ENCODE results near the gene NCOA7. TPM values are rescaled to one million over a fixed set of nuclear protein-coding genes. Genes with fewer than 3 reads are reported as not detected.

NCOA7 gene
- total RNA-seq, 1 experiment from 2014 or later = 9.4 TPM

- WGBS (ENCODE audit: extremely low coverage, insufficient read length, low lambda C conversion rate) = no CpG with 5 or more reads among the region's 4 CpGs
- H4K5ac ChIP-seq (ENCODE audit: insufficient read length, low read depth, low read length) = no peak overlapping the region
- H2BK15ac ChIP-seq (ENCODE audit: low read depth, low read length) = no peak overlapping the region
- no peak overlapping the region for H4K8ac ChIP-seq (replicated peaks; ENCODE audit: insufficient read length, low read depth, low read length)
- H3K23ac ChIP-seq (ENCODE audit: insufficient read length, low read depth, low read length) = no peak overlapping the region
- no peak overlapping the region for H2BK5ac ChIP-seq (ENCODE audit: insufficient read length, low read length)
- H3K79me1 ChIP-seq (ENCODE audit: insufficient read depth, low read depth, low read length, poor library complexity, severe bottlenecking) = no peaks in the 10 kb centered on the region
- no peaks in the 10 kb centered on the region for H3K23me2 ChIP-seq (ENCODE audit: insufficient read length, low read depth, low read length, poor library complexity, severe bottlenecking)
- no peaks in the 10 kb centered on the region for H3K9me3 ChIP-seq (ENCODE audit: control insufficient read depth, low read depth, low read length)
- H3T11ph ChIP-seq (ENCODE audit: low read length) = no peak overlapping the region
- no peaks in the 10 kb centered on the region for H3K4me1 ChIP-seq (ENCODE audit: insufficient read depth, low read length)
- no peak overlapping the region for H4K91ac ChIP-seq (ENCODE audit: insufficient read length, low read depth, low read length)
- H3K4me2 ChIP-seq (ENCODE audit: insufficient read depth, insufficient read length, low read length) = no peak overlapping the region
- H3K18ac ChIP-seq (ENCODE audit: insufficient read length, low read depth, low read length) = no peak overlapping the region
- Mint-ChIP-seq H3K27me3 (ENCODE audit: low read depth) (no peaks in the 10 kb centered on the region), H3K27ac (no peak overlapping the region), H3K4me3 (no peak overlapping the region), H3K4me1 (no peaks in the 10 kb centered on the region), H3K9me3 (no peaks in the 10 kb centered on the region), H3K36me3 (ENCODE audit: insufficient read depth in 1 of 3, low read depth in 3 of 3) (no peaks in the 10 kb centered on the region; a peak in 1 of 7 replicates)
- H2BK120ac ChIP-seq (ENCODE audit: low read depth, low read length, poor library complexity, severe bottlenecking) = no peak overlapping the region
- H2BK20ac ChIP-seq (ENCODE audit: low read depth, low read length, poor library complexity, severe bottlenecking) = no peak overlapping the region
- H2AK5ac ChIP-seq (ENCODE audit: insufficient read length, low read length) = no peak overlapping the region
- no peak overlapping the region for H2BK12ac ChIP-seq (ENCODE audit: insufficient read length, low read depth, low read length)
- H3K27ac ChIP-seq (ENCODE audit: insufficient read length, low read depth, low read length) = no peak overlapping the region
- H3K56ac ChIP-seq (ENCODE audit: insufficient read length, low read depth, low read length) = no peak overlapping the region
- H3K14ac ChIP-seq (ENCODE audit: insufficient read depth, low read length) = no peak overlapping the region
- H3K9ac ChIP-seq (ENCODE audit: extremely low read depth, insufficient read length, low read length) = no peak overlapping the region
- H2AFZ ChIP-seq (ENCODE audit: low read length) = no peak overlapping the region
- no peak overlapping the region for H3K4ac ChIP-seq (ENCODE audit: low read depth, low read length)
- no peaks in the 10 kb centered on the region for H4K20me1 ChIP-seq (ENCODE audit: control insufficient read depth, insufficient read depth, insufficient read length)
- H3K79me2 ChIP-seq (ENCODE audit: insufficient read depth, low read length) = no peaks in the 10 kb centered on the region
- DNase-seq = no peak
- no peak for TF ChIP-seq CTCF (conservative IDR thresholded peaks at IDR 0.05)
- H3K27me3 ChIP-seq (ENCODE audit: insufficient read depth, low read length) = no peaks in the 10 kb centered on the region
Measured at GRCh38 chr6:125931733-125932450, 141.1 kb downstream of the NCOA7 start.
